GM21381 (cell line): ENCODE measurements around the gene TEX38.
"Not testable (repeated sequence)": the region's sequence is repeated elsewhere in the genome, so short reads cannot be mapped to it uniquely, and the experiment has no call there.

ENCODE experiments used
- ATAC-seq: cut with Tn5 transposase; IDR thresholded peaks from one replicate; pipeline ENCODE4 v1.9.1; 2021; ENCODE audit warnings: mild to moderate bottlenecking, moderate library complexity; ENCODE audit not compliant: unreplicated experiment

Gene TEX38

GRCh38 chr1:46687093-46687659 is 15.5 kb downstream of the TEX38 start:
- no peak for ATAC-seq

- no peak for ATAC-seq
These were observed 16.4 kb downstream of the TEX38 start for GRCh38 chr1:46687921-46688509.

GRCh38 chr1:46689356-46689755 is 17.7 kb downstream of the TEX38 start:
- no peak for ATAC-seq

- no peak for ATAC-seq
These were observed 18.2 kb downstream of the TEX38 start for GRCh38 chr1:46689897-46690296.

GRCh38 chr1:46690931-46691421 is 19.3 kb downstream of the TEX38 start:
- ATAC-seq = no peak

GRCh38 chr1:46691997-46692790 is 20.5 kb downstream of the TEX38 start:
- no peak for ATAC-seq

GRCh38 chr1:46692811-46693770 is 21.4 kb downstream of the TEX38 start:
- ATAC-seq = no peak

- not testable (repeated sequence) for ATAC-seq
These were observed 23.0 kb downstream of the TEX38 start for GRCh38 chr1:46694676-46695075.

- ATAC-seq = no peak
These were observed 25.4 kb downstream of the TEX38 start for GRCh38 chr1:46697053-46697452.

- ATAC-seq = no peak
These were observed 28.0 kb downstream of the TEX38 start for GRCh38 chr1:46699666-46700065.

- ATAC-seq = no peak
These were observed 32.4 kb downstream of the TEX38 start for GRCh38 chr1:46703927-46704641.

- ATAC-seq = no peak
These were observed 33.8 kb downstream of the TEX38 start for GRCh38 chr1:46705408-46705807.

GRCh38 chr1:46708121-46708520 is 36.5 kb downstream of the TEX38 start:
- ATAC-seq = no peak

GRCh38 chr1:46714976-46715375 is 43.3 kb downstream of the TEX38 start:
- ATAC-seq = no peak

GRCh38 chr1:46717654-46718053 is 46.0 kb downstream of the TEX38 start:
- no peak for ATAC-seq

GRCh38 chr1:46718340-46718726 is 46.7 kb downstream of the TEX38 start:
- no peak for ATAC-seq

- ATAC-seq = peak; percentile 98
These were observed 47.3 kb downstream of the TEX38 start, which contains the start of gene EFCAB14 for GRCh38 chr1:46718727-46719622. Gene EFCAB14 (minus strand): TSS chr1:46719114. CDS start chr1:46718087, 1,027 bp downstream.

- no peak for ATAC-seq
These were observed 48.0 kb downstream of the TEX38 start for GRCh38 chr1:46719689-46720088.

GRCh38 chr1:46720319-46720718 is 48.7 kb downstream of the TEX38 start:
- ATAC-seq = not testable (repeated sequence)
